H1 (cell line): Measurements from ENCODE around the gene TFB1M. TPM values are rescaled to one million over a fixed set of nuclear protein-coding genes. Genes with fewer than 3 reads are reported as not detected.

Experiments used
- CTCF ChIA-PET: fragments of 300-600 bp; sonication (Branson Sonifier 250); formaldehyde crosslinking; loops from one replicate; lab custom pipeline; 2021; ENCODE audit not compliant: partially characterized antibody; lab: Charles Lee
- POLR2A ChIA-PET: fragments of 300-600 bp; sonication (Branson Sonifier 250); formaldehyde crosslinking; loops from one replicate; lab custom pipeline; 2021; ENCODE audit warnings: inconsistent platforms; ENCODE audit not compliant: partially characterized antibody; lab: Charles Lee
- DNase-seq, 2 experiments: peaks; one replicate each; pipeline versions ENCODE4 v3.0.0 to v3.0.0-alpha.2; 2010 to 2022; ENCODE audit warnings: low spot score in 2 of 2, low read depth in 1 of 2, mixed read lengths in 1 of 2
- FAIRE-seq: peaks from 2 replicates; lab custom pipeline; 2011; peaks lifted over from hg19 to GRCh38; lab: Jason Lieb, UNC
- H2AFZ ChIP-seq: 2 replicates; pipeline ENCODE4 v1.8.1; 2012; ENCODE audit warnings: low read length, inconsistent platforms
- H2AK5ac ChIP-seq: 2 replicates; pipeline ENCODE4 v1.6.1; 2013; ENCODE audit warnings: low read depth, low read length
- H2BK120ac ChIP-seq: replicated peaks from 2 replicates; pipeline ENCODE3; 2013; ENCODE audit warnings: low read depth, low read length, inconsistent platforms
- H2BK12ac ChIP-seq: 2 replicates; pipeline ENCODE4 v1.6.1; 2013; ENCODE audit warnings: low read depth, low read length
- H2BK15ac ChIP-seq: 2 replicates; pipeline ENCODE4 v1.6.1; 2013; ENCODE audit warnings: low read length
- H2BK20ac ChIP-seq: 2 replicates; pipeline ENCODE4 v1.6.1; 2013; ENCODE audit warnings: low read length
- H2BK5ac ChIP-seq: 2 replicates; pipeline ENCODE4 v1.6.1; 2013; ENCODE audit warnings: low read depth, low read length
- H3K14ac ChIP-seq: 2 replicates; pipeline ENCODE4 v1.6.1; 2013; ENCODE audit warnings: inconsistent platforms; ENCODE audit not compliant: insufficient read length
- H3K18ac ChIP-seq: 2 replicates; pipeline ENCODE4 v1.6.1; 2013; ENCODE audit warnings: low read length; ENCODE audit errors: extremely low read depth
- H3K23ac ChIP-seq: 2 replicates; pipeline ENCODE4 v1.6.1; 2013; ENCODE audit warnings: inconsistent platforms; ENCODE audit not compliant: insufficient read length
- H3K23me2 ChIP-seq: 2 replicates; pipeline ENCODE4 v1.6.1; 2013; ENCODE audit warnings: low read depth, low read length
- H3K27ac ChIP-seq: 2 replicates; pipeline ENCODE4 v1.6.1; 2011; ENCODE audit warnings: low read depth, low read length, inconsistent platforms
- H3K27me3 ChIP-seq, 4 experiments: replicated peaks in 1 of 4; 1 replicate in 1 of 4; 2 replicates in 3 of 4; pipeline versions ENCODE4 v1.6.1 to v1.8.1; 2011 to 2013; ENCODE audit warnings: low read length in 3 of 4, mild to moderate bottlenecking in 3 of 4, inconsistent platforms in 2 of 4, mixed read lengths in 2 of 4, moderate library complexity in 1 of 4; ENCODE audit not compliant: control insufficient read depth in 3 of 4, insufficient read depth in 3 of 4; ENCODE audit errors: extremely low read depth in 1 of 4
- H3K36me3 ChIP-seq, 4 experiments: 2 replicates each; pipeline versions ENCODE4 v1.6.1 to v1.8.1; 2011 to 2013; ENCODE audit warnings: mild to moderate bottlenecking in 4 of 4, low read length in 3 of 4, moderate library complexity in 2 of 4, control low read depth in 1 of 4, inconsistent platforms in 1 of 4; ENCODE audit not compliant: insufficient read depth in 4 of 4, control insufficient read depth in 2 of 4
- H3K4ac ChIP-seq: replicated peaks from 2 replicates; pipeline ENCODE3; 2013; ENCODE audit warnings: low read length, low read depth, mixed read lengths, inconsistent platforms; ENCODE audit not compliant: insufficient read length
- H3K4me1 ChIP-seq, 4 experiments: replicated peaks in 1 of 4; 1 replicate in 1 of 4; 2 replicates in 3 of 4; pipeline versions ENCODE4 v1.6.1 to v1.8.1; 2011 to 2013; ENCODE audit warnings: low read length in 3 of 4, inconsistent platforms in 2 of 4, mixed read lengths in 1 of 4; ENCODE audit not compliant: insufficient read depth in 4 of 4, control insufficient read depth in 3 of 4
- H3K4me2 ChIP-seq, 2 experiments: 2 replicates each; pipeline versions ENCODE4 v1.6.1 to v1.8.1; 2011 to 2013; ENCODE audit warnings: low read depth in 2 of 2, low read length in 2 of 2, control low read depth in 1 of 2, inconsistent platforms in 1 of 2, mild to moderate bottlenecking in 1 of 2; ENCODE audit not compliant: insufficient read depth in 1 of 2
- H3K4me3 ChIP-seq, 4 experiments: fragments of 200-600, 300-600 bp in 1 of 4; sonication (generic), shearing (Covaris generic), sonication (Bioruptor Twin) in 1 of 4; 2 replicates each; pipeline versions ENCODE4 v1.5.1 to v1.8.1; 2011 to 2016; ENCODE audit warnings: low read length in 4 of 4, low read depth in 3 of 4, control low read depth in 2 of 4, inconsistent platforms in 2 of 4, mild to moderate bottlenecking in 2 of 4, mixed read lengths in 1 of 4, moderate library complexity in 1 of 4; ENCODE audit not compliant: insufficient read depth in 2 of 4; ENCODE audit errors: extremely low read depth in 1 of 4
- H3K56ac ChIP-seq: replicated peaks from 2 replicates; pipeline ENCODE3; 2013; ENCODE audit warnings: low read depth, mild to moderate bottlenecking, mixed read lengths, low read length, inconsistent platforms; ENCODE audit not compliant: insufficient read length
- H3K79me1 ChIP-seq: 2 replicates; pipeline ENCODE4 v1.6.1; 2013; ENCODE audit warnings: low read depth, low read length, control low read depth
- H3K79me2 ChIP-seq, 2 experiments: 2 replicates each; pipeline versions ENCODE4 v1.6.1 to v1.8.1; 2012 to 2013; ENCODE audit warnings: low read length in 2 of 2, mild to moderate bottlenecking in 2 of 2, inconsistent platforms in 1 of 2; ENCODE audit not compliant: insufficient read depth in 2 of 2, control insufficient read depth in 1 of 2
- H3K9ac ChIP-seq, 4 experiments: replicated peaks in 1 of 4; 1 replicate in 1 of 4; 2 replicates in 3 of 4; pipeline versions ENCODE4 v1.6.1 to v1.8.1; 2011 to 2013; ENCODE audit warnings: low read depth in 3 of 4, low read length in 3 of 4, control low read depth in 2 of 4, mild to moderate bottlenecking in 2 of 4, moderate library complexity in 2 of 4, inconsistent platforms in 1 of 4; ENCODE audit errors: extremely low read depth in 1 of 4
- H3K9me3 ChIP-seq, 2 experiments: 2 replicates each; pipeline versions ENCODE4 v1.6.1 to v1.8.1; 2012 to 2013; ENCODE audit warnings: mild to moderate bottlenecking in 2 of 2, moderate library complexity in 2 of 2, control low read depth in 1 of 2, inconsistent platforms in 1 of 2, low read depth in 1 of 2, low read length in 1 of 2, mixed read lengths in 1 of 2; ENCODE audit not compliant: insufficient read depth in 2 of 2
- H4K20me1 ChIP-seq, 2 experiments: replicated peaks in 1 of 2; 2 replicates each; pipeline versions ENCODE3 to v1.8.1; 2011 to 2013; ENCODE audit warnings: inconsistent platforms in 2 of 2, low read length in 2 of 2, mild to moderate bottlenecking in 1 of 2; ENCODE audit not compliant: insufficient read depth in 2 of 2, control insufficient read depth in 1 of 2
- H4K5ac ChIP-seq: 2 replicates; pipeline ENCODE4 v1.6.1; 2013; ENCODE audit warnings: low read length, low read depth, mixed read lengths, inconsistent platforms; ENCODE audit not compliant: insufficient read length
- H4K8ac ChIP-seq: 2 replicates; pipeline ENCODE4 v1.8.0; 2013; ENCODE audit warnings: mild to moderate bottlenecking, moderate library complexity, low read length, inconsistent platforms; ENCODE audit not compliant: insufficient read depth; ENCODE audit errors: extremely low read depth
- H4K91ac ChIP-seq: replicated peaks from 2 replicates; pipeline ENCODE3; 2013; ENCODE audit warnings: low read length, mixed read lengths, inconsistent platforms; ENCODE audit not compliant: insufficient read length
- BCL11A ChIP-seq, 2 experiments: IDR thresholded peaks; one replicate each; pipeline ENCODE4 v1.6.1; 2011; ENCODE audit warnings: low read depth in 2 of 2, low read length in 2 of 2, mild to moderate bottlenecking in 2 of 2
- POU5F1 ChIP-seq: IDR thresholded peaks from 2 replicates; pipeline ENCODE4 v1.6.1; 2011; ENCODE audit warnings: low read depth, mild to moderate bottlenecking, low read length, moderate library complexity
- RBBP5 ChIP-seq: IDR thresholded peaks from 2 replicates; pipeline ENCODE4 v1.7.1; 2012; ENCODE audit warnings: low read depth, mild to moderate bottlenecking, inconsistent platforms, low read length, moderate library complexity, borderline replicate concordance
- RFX5 ChIP-seq: IDR thresholded peaks from 2 replicates; pipeline ENCODE4 v1.6.1; 2011; ENCODE audit warnings: low read depth, low read length, improper control_type of control experiment, borderline replicate concordance
- SRF ChIP-seq: IDR thresholded peaks from 2 replicates; pipeline ENCODE4 v1.6.1; 2011; ENCODE audit warnings: mild to moderate bottlenecking, low read depth, low read length, moderate library complexity
- SUZ12 ChIP-seq: fragments of 200-600 bp; sonication (generic); IDR thresholded peaks from 2 replicates; pipeline ENCODE4 v1.6.1; 2012; ENCODE audit warnings: mild to moderate bottlenecking, inconsistent platforms, low read length, moderate library complexity, mixed read lengths
- TAF7 ChIP-seq: optimal IDR thresholded peaks from 2 replicates; pipeline ENCODE3; 2011; ENCODE audit warnings: low read depth, mild to moderate bottlenecking, inconsistent platforms, low read length, moderate library complexity, borderline replicate concordance
- YY1 ChIP-seq: IDR thresholded peaks from 2 replicates; pipeline ENCODE4 v1.6.1; 2011; ENCODE audit warnings: low read depth, mild to moderate bottlenecking, low read length
- polyA plus RNA-seq, 7 experiments: library from polyadenylated mRNA; depleted of rRNA in 3 of 7; stranded (reverse) in 5 of 7; unstranded in 2 of 7; fragments of >200 nt in 5 of 7; fragments of 200-250 nt in 2 of 7; gene quantifications; 1 replicate in 5 of 7; 2 replicates in 1 of 7; 4 replicates in 1 of 7; pipeline versions ENCODE4 v1.2.1 to v1.2.3, GENCODE V29; 2011 to 2013; ENCODE audit warnings: missing spikeins in 2 of 7, mixed read lengths in 2 of 7
- total RNA-seq: library from RNA; stranded (reverse); fragmentation: NEBNext Ultra II Directional; extraction: Animal tissue kit (Norgen Biotek cat#: 25700); gene quantifications from 2 replicates; pipeline ENCODE4 v1.2.1, GENCODE V29; 2021
- TF ChIP-seq, protein P1 (sequence below): IDR thresholded peaks from 2 replicates; pipeline ENCODE4 v1.6.1; 2011; ENCODE audit warnings: low read length, improper control_type of control experiment

Gene TFB1M
- total and polyA plus RNA-seq, 2 of the 8 experiments (the other 6 are each of a cell fraction or from before 2014, with no cell fraction given): 28.2 to 49.4 TPM

DNA sequence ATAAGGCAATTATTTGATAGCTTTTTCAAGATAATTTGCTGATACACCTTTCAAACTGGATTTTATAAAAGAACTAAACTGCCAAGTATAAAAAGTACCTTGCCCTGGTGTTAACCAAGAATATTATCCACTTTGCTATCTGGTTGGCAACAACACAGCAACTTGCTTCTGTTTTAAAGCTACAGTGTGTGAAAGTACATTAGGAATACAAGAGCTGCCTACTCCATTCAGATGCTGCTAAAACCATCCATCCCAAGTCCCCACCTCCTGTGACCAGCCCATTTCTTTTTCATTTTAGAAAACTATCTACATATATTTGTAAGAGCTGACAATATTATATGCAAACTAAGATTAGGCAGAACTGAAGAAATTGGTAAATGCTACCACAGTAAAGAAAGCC is 37.6 kb downstream of the TFB1M start:
- H3K4me1 ChIP-seq: peaks cover 0 to 4% (median 3%) of the 10 kb centered on the region in 4 experiments; a peak in 3 of 7 replicates
- H3K4ac ChIP-seq: no peak overlapping the region
- H4K20me1 ChIP-seq: peaks cover 0 to 2% of the 10 kb centered on the region in 2 experiments
- H2AK5ac ChIP-seq: no peak overlapping the region
- H3K23ac ChIP-seq: no peak overlapping the region
- no peak for TF ChIP-seq POU5F1
- TF ChIP-seq YY1: no peak
- TF ChIP-seq SRF: no peak
- no peak for TF ChIP-seq BCL11A (IDR thresholded peaks at IDR 0.05; ENCODE audit: low read depth in 2 of 2, low read length in 2 of 2)
- no peak for TF ChIP-seq SUZ12
- no peak for TF ChIP-seq RBBP5
- TF ChIP-seq, protein P1, sequence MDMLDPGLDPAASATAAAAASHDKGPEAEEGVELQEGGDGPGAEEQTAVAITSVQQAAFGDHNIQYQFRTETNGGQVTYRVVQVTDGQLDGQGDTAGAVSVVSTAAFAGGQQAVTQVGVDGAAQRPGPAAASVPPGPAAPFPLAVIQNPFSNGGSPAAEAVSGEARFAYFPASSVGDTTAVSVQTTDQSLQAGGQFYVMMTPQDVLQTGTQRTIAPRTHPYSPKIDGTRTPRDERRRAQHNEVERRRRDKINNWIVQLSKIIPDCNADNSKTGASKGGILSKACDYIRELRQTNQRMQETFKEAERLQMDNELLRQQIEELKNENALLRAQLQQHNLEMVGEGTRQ: no peak
- TF ChIP-seq TAF7: no peak
- no peak for TF ChIP-seq RFX5
- no peaks in the 10 kb centered on the region for H3K27me3 ChIP-seq
- no peak overlapping the region for H3K27ac ChIP-seq
- no peak overlapping the region for H3K14ac ChIP-seq
- no peak overlapping the region for H2BK120ac ChIP-seq
- no peak overlapping the region for H2BK15ac ChIP-seq
- H4K91ac ChIP-seq: no peak overlapping the region
- no peak overlapping the region for H3K18ac ChIP-seq
- no peak overlapping the region for H4K5ac ChIP-seq
- H3K79me1 ChIP-seq: peaks cover 3% of the 10 kb centered on the region; the same call in 1 of the 2 replicates
- no peak overlapping the region for H2BK20ac ChIP-seq
- no peak overlapping the region for H3K4me2 ChIP-seq
- peaks cover 0 to 24% (median 5%) of the 10 kb centered on the region in 4 experiments; a peak in 6 of 8 replicates for H3K36me3 ChIP-seq
- H3K4me3 ChIP-seq: no peak overlapping the region
- POLR2A ChIA-PET: interaction anchor here (0.6 to 1.1 kb wide), 3 partner anchors 10 to 16 kb away, joined by 3 read pairs; no protein-coding TSS in a partner anchor
- H2AFZ ChIP-seq: no peak overlapping the region
- H3K23me2 ChIP-seq: no peaks in the 10 kb centered on the region
- H2BK5ac ChIP-seq: no peak overlapping the region
- H3K9me3 ChIP-seq: no peaks in the 10 kb centered on the region; a peak in 1 of 4 replicates
- no peaks in the 10 kb centered on the region for H3K79me2 ChIP-seq
- H2BK12ac ChIP-seq: no peak overlapping the region
- no peak for FAIRE-seq
- CTCF ChIA-PET: interaction anchor here (0.9 to 2.8 kb wide), 6 partner anchors 9 to 218 kb away, joined by 3 to 16 read pairs (median 4); no protein-coding TSS in a partner anchor
- no peak overlapping the region for H4K8ac ChIP-seq
- no peak overlapping the region for H3K56ac ChIP-seq
- DNase-seq: no peak
- no peak overlapping the region for H3K9ac ChIP-seq
